NT2/D1 (cell line): Measurements from ENCODE around the gene NAALADL2.

Source experiments
- DNase-seq: peaks from one replicate; pipeline ENCODE4 v3.0.0-alpha.2; 2011; ENCODE audit warnings: low read depth, low spot score
- H3K27me3 ChIP-seq: 2 replicates; pipeline ENCODE4 v1.6.0; 2011; ENCODE audit warnings: mild to moderate bottlenecking; ENCODE audit not compliant: insufficient read length, insufficient read depth
- H3K36me3 ChIP-seq: 2 replicates; pipeline ENCODE4 v1.6.1; 2011; ENCODE audit warnings: mild to moderate bottlenecking, low read length, mixed read lengths; ENCODE audit not compliant: insufficient read depth, insufficient read length
- H3K4me1 ChIP-seq: 2 replicates; pipeline ENCODE4 v1.5.1; 2011; ENCODE audit not compliant: insufficient read depth, insufficient read length
- H3K4me3 ChIP-seq: 2 replicates; pipeline ENCODE4 v1.5.1; 2011; ENCODE audit warnings: low read depth; ENCODE audit not compliant: insufficient read length
- H3K9ac ChIP-seq: 2 replicates; pipeline ENCODE4 v1.6.0; 2011; ENCODE audit warnings: low read depth; ENCODE audit not compliant: insufficient read length
- H3K9me3 ChIP-seq: 2 replicates; pipeline ENCODE4 v1.5.1; 2011; ENCODE audit warnings: mild to moderate bottlenecking, low read length; ENCODE audit not compliant: insufficient read depth
- SUZ12 ChIP-seq: IDR thresholded peaks from 2 replicates; pipeline ENCODE4 v1.6.1; 2011; ENCODE audit not compliant: insufficient read length, insufficient read depth; ENCODE audit errors: extremely low read depth
- YY1 ChIP-seq: IDR thresholded peaks from 2 replicates; pipeline ENCODE4 v1.6.1; 2011; ENCODE audit not compliant: insufficient read length, insufficient read depth
- ZNF274 ChIP-seq: IDR thresholded peaks from 2 replicates; pipeline ENCODE4 v1.6.1; 2011; ENCODE audit warnings: mild to moderate bottlenecking, low read depth, low read length

The NAALADL2 gene

DNA sequence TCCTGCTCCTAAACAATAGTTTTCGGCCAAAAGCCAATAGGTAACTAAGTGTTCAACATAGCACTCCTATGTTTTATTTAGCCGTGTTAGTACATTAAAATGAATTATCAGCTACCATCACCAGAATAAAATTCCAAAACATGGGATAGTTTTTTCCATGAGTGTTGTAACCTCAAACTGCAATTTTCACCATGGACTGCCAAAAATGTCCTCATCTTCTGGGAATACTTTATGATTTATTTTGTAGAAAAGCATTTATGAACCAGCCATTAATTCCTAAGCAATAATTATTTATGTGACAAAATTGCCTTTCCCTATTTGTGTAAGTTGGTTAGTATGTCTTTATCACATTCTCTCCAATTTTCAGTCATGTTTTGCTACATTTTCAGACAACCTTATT is 438.1 kb downstream of the NAALADL2 start:
- no peaks in the 10 kb centered on the region for H3K4me1 ChIP-seq
- H3K4me3 ChIP-seq = no peak overlapping the region
- no peak for TF ChIP-seq YY1
- no peak for TF ChIP-seq SUZ12
- TF ChIP-seq ZNF274 = no peak
- no peak overlapping the region for H3K9ac ChIP-seq
- DNase-seq = no peak
- no peaks in the 10 kb centered on the region for H3K9me3 ChIP-seq
- H3K36me3 ChIP-seq = no peaks in the 10 kb centered on the region
- H3K27me3 ChIP-seq = no peaks in the 10 kb centered on the region

DNA sequence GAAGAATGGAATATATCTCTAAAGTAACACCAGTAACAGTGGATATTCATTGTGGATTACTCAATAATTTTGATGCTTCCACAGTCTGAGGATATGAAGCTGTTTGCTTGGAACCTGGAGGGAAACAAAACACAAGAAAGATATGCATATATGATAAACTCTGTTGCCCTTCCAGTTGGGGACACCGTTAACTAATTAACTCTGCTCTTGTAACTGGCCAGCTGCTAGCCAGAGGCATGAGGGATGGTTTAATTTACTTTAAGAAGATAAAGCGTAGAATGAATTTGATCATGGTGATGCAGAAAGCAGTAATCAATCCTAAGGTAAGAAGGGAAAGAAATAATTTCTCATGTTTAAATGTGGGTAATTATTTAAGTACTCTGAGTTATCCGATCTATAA is 442.6 kb downstream of the NAALADL2 start:
- Histone ChIP-seq H3K36me3 (no peaks in the 10 kb centered on the region), H3K4me1 (no peaks in the 10 kb centered on the region), H3K9ac (no peak overlapping the region), H3K4me3 (no peak overlapping the region), H3K27me3 (no peaks in the 10 kb centered on the region), H3K9me3 (no peaks in the 10 kb centered on the region)
- TF ChIP-seq YY1 (no peak), SUZ12 (no peak), ZNF274 (no peak)
- DNase-seq = no peak

DNA sequence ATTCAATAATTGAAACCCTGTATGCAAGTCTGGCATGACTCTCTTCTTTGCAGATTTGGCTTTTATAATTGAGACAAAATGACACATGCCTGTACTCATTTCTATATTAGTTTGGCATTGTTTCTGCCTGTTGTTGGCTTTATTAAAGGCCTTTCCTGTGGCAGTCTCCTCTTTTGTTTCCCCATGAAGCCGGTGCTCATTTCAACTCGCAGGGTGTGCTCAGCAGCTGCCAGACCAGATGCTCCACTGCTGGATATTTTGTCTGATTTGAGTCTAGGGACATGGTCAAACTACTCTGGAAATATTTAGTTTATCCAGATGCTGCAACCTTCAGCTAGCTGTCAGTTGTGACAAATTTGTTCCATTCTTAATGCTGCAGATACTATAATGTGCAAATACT is 445.3 kb downstream of the NAALADL2 start:
- no peak for DNase-seq
- TF ChIP-seq ZNF274 (no peak), YY1 (no peak), SUZ12 (no peak)

DNA sequence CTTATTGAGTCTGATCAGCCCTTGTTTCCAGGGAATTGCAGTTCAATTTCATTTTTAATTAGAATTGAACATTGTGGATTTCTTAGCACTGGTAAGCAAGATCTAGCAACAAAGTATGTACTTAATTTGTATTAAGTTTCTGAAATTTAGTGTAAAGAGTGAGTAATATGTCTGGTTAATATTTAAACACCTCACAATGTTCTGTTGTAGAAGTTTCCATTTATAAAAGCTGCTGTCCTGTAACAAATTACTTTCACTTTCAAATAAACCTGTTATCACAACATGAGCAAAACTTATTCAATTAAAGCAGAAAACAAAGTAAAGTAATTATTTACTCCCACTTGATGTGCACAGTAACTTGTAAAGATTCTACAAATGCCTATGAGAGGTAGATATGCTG is 448.5 kb downstream of the NAALADL2 start:
- no peaks in the 10 kb centered on the region for H3K36me3 ChIP-seq
- H3K27me3 ChIP-seq = no peaks in the 10 kb centered on the region
- TF ChIP-seq ZNF274 (no peak), SUZ12 (no peak), YY1 (no peak)
- no peak for DNase-seq
- H3K9me3 ChIP-seq = no peaks in the 10 kb centered on the region
- H3K4me1 ChIP-seq = no peaks in the 10 kb centered on the region
- no peak overlapping the region for H3K9ac ChIP-seq
- no peak overlapping the region for H3K4me3 ChIP-seq

More for the DNA sequence above, 445.3 kb downstream of the NAALADL2 start:
- no peaks in the 10 kb centered on the region for H3K36me3 ChIP-seq
- H3K4me1 ChIP-seq = no peaks in the 10 kb centered on the region
- no peak overlapping the region for H3K9ac ChIP-seq
- no peaks in the 10 kb centered on the region for H3K9me3 ChIP-seq
- no peaks in the 10 kb centered on the region for H3K27me3 ChIP-seq
- H3K4me3 ChIP-seq = no peak overlapping the region

DNA sequence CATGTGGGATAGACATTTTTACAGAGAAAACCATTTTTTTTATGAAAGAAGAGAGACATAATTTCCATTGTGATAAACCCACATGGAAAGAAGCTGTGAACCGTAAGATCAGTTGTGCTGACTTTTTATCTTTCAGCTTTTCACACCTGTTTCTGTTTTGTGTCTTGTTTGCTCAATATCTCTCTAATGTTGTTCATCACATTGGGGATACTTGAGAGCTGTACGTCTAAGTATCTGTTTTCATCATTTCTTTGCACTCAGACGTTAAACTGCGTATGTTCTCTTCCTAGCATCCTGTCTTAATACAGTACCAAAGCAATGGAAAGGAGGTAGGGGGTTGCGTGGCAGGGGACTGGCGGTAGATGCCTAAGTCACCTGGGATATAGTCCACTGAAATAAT is 449.0 kb downstream of the NAALADL2 start:
- Histone ChIP-seq H3K4me1 (no peaks in the 10 kb centered on the region), H3K27me3 (no peaks in the 10 kb centered on the region), H3K9me3 (no peaks in the 10 kb centered on the region), H3K36me3 (no peaks in the 10 kb centered on the region), H3K4me3 (no peak overlapping the region), H3K9ac (no peak overlapping the region)
- no peak for DNase-seq
- no peak for TF ChIP-seq YY1
- no peak for TF ChIP-seq ZNF274
- TF ChIP-seq SUZ12 = no peak

DNA sequence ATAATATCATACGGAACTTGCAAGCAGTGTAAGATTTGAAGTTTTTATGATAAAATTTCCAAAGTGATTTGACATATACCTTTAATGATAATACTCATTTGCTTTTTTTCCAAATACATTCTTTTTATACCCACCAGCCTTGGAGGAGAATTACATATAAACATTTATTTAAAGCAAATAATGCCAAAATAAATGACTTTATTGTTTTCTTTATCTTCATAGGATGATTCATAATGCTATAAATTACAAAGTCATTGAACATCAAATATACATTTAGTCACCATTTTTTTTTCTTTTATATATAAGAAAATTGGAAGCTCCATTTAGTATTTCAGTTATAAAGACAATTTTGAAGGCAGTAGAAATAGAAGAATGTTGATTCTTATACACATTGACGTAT is 450.9 kb downstream of the NAALADL2 start:
- H3K9me3 ChIP-seq = no peaks in the 10 kb centered on the region
- no peak for TF ChIP-seq ZNF274
- TF ChIP-seq YY1 = no peak
- no peaks in the 10 kb centered on the region for H3K4me1 ChIP-seq
- H3K36me3 ChIP-seq = no peaks in the 10 kb centered on the region
- H3K27me3 ChIP-seq = no peaks in the 10 kb centered on the region
- H3K4me3 ChIP-seq = no peak overlapping the region
- no peak for DNase-seq
- H3K9ac ChIP-seq = no peak overlapping the region

DNA sequence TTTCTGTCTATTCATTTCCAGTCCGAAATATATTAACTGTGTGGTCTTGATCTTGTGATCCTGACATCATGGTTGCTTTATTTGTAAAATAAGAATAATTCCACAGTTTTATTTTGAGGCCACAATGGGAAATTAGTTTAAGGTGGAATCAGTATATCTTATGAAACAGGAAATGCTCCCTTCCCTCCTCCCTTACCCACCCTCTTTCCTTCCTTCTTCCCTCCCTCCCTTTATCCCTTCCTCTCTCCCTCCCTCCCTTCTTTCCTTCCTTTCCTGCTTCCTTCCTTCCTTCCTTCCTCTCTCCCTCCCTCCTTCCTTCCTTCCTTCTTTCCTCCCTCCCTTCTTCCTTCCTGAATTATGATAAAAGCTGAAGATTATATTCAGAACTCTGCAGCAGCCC is 452.3 kb downstream of the NAALADL2 start:
- Histone ChIP-seq H3K9ac (no peak overlapping the region), H3K9me3 (no peaks in the 10 kb centered on the region), H3K36me3 (no peaks in the 10 kb centered on the region), H3K27me3 (no peaks in the 10 kb centered on the region), H3K4me3 (no peak overlapping the region), H3K4me1 (no peaks in the 10 kb centered on the region)
- no peak for DNase-seq
- TF ChIP-seq YY1 (no peak), SUZ12 (no peak), ZNF274 (no peak)

DNA sequence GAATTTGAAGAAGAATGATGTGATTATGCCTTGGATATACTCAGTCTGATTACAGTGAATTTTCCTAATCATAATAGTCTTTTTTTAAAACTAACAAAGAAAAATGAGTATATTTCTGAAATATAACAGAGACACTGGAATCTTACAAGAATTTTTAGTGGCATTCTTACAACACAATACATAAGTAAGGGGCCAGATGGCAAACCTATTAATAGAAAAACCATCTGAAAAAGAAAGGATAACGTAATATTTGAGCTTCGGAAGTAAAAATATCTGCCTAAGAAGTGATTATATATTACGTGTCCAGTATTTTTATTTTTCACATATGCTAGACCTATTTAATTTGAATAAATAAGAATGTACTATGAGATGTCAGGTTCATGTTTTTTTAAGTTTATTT is 452.8 kb downstream of the NAALADL2 start:
- no peak for TF ChIP-seq YY1
- TF ChIP-seq ZNF274 = no peak
- TF ChIP-seq SUZ12 = no peak
- H3K4me3 ChIP-seq = no peak overlapping the region
- H3K4me1 ChIP-seq = no peaks in the 10 kb centered on the region

More for the DNA sequence above, 452.8 kb downstream of the NAALADL2 start:
- H3K9me3 ChIP-seq = no peaks in the 10 kb centered on the region
- DNase-seq = no peak
- no peak overlapping the region for H3K9ac ChIP-seq
- no peaks in the 10 kb centered on the region for H3K27me3 ChIP-seq
- H3K36me3 ChIP-seq = no peaks in the 10 kb centered on the region
